ENCODE results near the gene MTCH1.
"Not testable (repeated sequence)": the region's sequence is repeated elsewhere in the genome, so short reads cannot be mapped to it uniquely, and the experiment has no call there.

The MTCH1 gene

DNA sequence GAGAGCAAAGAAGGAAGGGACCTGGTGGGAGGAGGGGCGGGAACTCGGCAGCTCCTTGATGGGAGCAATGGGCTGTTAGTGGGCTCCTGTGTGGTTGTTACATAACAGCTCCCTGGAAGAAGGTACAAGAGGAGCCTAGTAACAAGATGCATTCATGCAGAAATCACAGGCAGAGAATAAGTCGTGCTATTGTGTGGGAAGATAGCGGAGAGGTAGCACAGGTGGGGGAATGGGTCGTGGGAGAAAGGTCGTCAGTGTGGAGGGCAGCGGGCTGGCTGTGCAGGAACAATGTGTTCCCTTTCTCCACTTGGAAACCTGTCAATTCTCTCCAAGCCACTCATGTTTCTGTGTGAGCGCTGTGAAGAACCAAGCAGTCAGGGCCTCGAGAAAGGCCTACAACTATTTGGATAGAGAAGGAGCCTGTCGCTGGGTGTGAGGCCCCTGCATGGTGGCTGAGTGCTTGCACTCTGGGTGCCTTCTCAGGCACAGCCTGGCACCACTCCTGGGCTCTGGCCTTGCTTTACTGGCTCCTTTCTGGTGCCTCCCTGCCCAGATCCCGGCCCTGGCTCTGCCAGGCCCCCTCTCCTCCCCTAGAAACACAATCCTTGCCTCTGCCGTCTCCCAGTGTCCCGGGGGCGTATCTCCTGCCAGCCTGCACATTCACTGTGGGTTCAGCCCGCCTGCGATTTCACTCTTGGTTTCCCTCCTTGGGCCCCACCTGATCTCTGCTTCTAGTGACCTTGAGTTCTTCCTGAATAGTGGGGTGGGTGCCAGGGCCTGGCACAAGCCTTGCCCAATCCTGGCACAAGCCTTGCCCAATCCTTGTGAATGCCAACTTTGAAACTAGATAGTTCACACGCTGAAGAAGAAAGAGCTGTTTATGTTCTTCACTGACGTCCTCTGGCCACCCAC lies 12.1 kb upstream of the MTCH1 start:
- DNase-seq (ENCODE audit: low spot score): peak; percentile 80

DNA sequence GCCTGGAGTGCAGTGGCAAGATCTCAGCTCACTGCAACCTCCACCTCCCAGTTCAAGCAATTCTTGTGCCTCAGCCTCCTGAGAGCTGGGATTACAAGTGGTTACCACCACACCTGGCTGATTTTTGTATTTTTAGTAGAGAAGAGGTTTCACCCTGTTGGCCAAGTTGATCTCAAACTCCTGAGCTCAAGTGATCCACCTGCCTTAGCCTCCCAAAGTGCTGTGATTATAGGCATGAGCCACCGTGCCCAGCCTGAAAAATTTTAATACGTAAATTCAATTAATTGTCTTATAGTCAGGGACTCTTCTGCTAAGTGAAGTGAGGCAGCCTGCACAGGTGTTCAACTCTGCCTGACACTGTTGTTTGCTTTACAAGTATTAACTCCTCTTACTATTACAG lies 4.4 kb upstream of the MTCH1 start:
- DNase-seq (ENCODE audit: low spot score): not testable (repeated sequence)

DNA sequence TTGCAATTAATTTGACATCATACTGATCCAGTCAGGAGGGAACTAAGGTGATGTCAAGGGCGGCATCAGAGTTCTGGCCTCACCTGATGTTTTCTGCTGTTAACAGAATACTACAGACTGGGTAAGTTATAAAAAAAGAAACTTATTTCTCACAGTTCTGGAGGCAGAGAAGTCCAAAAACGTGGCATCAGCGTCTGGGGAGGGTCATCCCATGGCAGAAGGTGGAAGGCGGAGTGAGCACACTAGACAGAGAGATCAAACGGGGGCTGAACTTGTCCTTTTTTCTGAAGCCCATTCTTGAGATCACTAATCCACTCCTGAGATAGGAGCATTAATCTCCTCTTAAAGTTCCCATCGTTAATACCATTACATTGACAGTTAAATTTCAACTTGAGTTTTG lies 3.3 kb upstream of the MTCH1 start:
- no peak for DNase-seq (ENCODE audit: low spot score)

DNA sequence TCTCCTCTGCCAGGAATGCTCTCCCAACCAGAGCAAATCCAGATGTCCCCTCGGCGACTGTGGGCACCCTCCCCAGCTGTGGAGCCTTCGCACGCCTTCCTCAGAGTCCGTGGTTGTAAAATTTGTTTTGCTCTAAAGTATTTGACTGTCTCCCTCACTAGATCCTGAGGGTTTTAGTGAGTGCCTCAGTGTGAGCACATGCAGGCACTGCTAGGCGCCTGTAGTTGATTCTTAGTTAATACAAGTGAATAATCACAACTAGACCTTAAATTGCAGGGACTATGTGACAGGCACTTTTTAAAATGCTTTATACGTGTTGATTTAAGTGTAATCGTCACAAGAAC lies 680 bp upstream of the MTCH1 start:
- DNase-seq (ENCODE audit: low spot score): peak; percentile 55

DNA sequence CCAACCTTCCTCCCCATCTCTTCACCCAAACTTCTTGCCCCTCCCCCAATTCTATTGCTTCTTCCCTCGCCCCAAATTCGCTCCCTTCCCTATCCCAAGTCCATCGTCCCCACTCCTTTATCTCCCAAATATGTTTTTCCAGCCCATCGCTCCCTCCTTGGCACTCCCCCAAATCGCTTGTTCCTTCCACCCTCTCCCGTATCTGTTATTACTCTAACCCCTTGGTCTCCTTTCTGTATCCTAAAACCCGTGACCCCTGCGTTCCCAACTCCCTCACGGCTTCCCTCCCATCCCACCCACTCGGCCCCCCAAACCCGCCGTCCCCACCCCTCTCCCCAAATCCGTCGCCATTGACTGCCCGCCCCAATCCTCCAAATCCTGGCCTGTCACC lies 584 bp downstream of the MTCH1 start:
- no peak for DNase-seq (ENCODE audit: low spot score)

DNA sequence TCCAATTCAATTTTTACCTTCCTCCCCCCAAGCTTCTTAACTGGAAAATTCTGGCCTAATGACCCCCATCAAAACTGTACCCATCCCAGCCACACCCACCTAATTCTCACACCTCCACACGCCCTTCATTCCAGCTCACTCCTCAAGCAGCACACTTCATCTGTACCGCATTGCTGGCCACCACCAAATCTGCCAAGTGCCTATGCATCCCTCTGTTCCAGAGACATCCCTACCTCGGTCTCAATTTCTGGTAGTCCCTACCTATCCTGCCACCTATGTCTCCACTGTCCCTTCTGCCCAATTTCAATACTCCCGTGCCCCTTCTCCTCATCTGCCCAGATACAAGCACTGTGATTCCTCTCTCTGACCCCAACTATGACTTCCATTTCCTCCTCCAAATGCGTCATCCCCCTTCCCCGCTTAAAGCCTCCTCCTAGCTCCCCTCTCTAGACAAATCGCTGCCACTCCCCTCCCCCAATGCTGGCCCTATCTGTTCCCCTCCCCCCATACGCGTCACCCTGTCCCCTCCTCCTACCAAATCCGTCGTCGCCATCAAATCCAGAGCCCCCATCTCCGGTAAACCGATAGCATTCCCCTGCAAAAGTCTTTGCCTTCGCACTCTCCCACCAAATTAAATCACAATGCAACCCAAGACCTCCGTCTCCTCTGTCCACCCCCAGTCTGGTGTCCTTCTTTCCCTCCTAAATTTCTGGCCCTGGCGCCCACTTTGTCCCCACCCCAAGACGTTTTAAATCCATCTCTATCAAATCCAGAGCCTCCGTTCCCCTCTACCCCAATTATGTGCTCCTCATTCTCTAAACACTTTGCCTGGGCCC lies 1.2 kb downstream of the MTCH1 start:
- peak; percentile 47 for DNase-seq (ENCODE audit: low spot score)

DNA sequence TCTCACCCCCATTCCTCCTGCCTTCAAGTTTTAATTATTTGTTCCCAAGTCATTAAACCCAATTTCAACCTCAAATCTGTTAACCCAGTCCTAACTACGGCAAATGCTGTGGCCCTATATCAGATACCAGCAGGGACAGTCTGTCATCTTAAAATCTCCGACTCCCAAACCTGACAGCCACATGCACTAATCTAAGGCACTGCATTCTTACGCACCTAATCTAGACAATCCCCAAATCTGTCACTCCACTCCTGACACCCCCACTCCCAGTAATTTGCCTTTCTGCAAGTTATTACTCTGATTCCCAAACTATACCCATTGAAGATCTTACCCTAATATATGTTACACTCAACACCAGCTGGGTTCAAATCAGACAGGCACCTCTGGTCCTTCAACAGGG lies 2.5 kb downstream of the MTCH1 start:
- DNase-seq (ENCODE audit: low spot score): no peak

DNA sequence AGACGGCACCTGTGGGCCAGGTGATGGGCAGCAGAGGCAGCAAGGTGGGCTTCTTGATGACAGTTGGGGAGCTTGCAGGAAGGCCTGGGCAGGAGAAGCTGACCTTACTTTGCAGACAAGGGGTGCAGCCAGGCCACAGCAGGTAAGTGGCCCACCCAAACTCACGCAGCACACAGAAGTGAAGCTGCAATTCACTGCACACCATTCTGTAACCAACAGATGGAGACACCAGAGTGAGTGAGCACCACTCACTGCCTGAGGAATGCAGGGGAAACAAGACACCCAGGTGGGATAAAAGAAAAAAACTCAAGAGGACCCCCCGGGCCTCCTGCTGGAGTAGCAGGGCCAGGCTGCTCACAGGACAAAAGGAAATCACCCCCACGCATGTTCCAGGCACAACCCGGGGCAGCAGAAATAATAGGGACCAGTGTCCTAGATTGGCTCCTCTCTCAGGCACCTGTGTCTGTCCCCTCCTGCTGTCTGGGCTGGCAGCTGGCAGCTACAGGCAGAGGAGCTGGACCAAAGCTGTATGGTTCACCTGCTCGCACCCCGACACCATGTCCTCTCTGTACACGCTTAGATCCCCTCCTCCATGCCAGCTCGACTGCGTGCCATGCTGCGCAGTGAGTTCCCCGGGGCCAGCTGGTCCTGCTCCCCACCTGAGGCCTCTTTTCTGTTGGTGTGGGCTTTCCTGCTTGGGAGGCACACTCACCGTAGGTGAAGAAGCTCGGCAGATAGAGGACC lies 4.9 kb downstream of the MTCH1 start:
- no peak for DNase-seq (ENCODE audit: low spot score)

DNA sequence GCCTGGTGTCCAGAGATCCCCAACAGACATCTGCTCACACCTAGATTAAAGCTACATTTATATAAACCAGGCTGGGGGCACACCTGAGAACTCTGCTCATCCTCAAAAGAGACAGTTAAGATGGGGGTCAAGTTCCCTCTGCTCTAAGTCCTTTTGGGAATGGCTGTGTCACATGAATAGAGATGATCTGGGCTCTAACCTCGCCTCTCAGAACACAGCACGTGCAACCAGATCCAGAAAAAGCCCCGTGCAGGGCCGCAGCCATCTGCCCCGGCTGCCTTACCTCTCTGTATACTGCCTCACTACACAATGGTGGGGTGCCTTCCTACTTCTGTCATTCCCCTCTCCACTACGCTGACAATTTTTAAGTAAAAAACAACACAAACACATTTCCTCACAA lies 5.9 kb downstream of the MTCH1 start:
- peak; percentile 15 for DNase-seq (ENCODE audit: low spot score)

DNA sequence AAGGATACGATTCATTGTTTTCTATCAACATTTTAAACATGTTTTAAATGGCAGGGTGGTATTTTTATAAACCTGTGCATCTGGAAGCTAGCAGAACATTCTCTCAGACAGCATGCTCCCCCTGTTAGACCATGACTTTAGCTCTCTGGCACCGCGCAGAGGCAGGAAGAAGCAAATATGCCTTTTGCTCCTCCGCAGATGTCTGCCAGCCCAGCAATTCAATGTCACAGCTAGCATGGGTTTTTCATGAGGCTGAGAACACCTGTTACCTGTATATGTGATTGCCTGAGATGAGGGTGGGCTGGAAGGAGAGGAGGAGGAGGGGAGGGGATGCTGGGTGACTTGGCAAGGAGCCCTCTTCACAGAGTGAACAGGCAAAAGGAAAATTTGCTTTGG lies 6.7 kb downstream of the MTCH1 start:
- DNase-seq (ENCODE audit: low spot score): peak; percentile 94

DNA sequence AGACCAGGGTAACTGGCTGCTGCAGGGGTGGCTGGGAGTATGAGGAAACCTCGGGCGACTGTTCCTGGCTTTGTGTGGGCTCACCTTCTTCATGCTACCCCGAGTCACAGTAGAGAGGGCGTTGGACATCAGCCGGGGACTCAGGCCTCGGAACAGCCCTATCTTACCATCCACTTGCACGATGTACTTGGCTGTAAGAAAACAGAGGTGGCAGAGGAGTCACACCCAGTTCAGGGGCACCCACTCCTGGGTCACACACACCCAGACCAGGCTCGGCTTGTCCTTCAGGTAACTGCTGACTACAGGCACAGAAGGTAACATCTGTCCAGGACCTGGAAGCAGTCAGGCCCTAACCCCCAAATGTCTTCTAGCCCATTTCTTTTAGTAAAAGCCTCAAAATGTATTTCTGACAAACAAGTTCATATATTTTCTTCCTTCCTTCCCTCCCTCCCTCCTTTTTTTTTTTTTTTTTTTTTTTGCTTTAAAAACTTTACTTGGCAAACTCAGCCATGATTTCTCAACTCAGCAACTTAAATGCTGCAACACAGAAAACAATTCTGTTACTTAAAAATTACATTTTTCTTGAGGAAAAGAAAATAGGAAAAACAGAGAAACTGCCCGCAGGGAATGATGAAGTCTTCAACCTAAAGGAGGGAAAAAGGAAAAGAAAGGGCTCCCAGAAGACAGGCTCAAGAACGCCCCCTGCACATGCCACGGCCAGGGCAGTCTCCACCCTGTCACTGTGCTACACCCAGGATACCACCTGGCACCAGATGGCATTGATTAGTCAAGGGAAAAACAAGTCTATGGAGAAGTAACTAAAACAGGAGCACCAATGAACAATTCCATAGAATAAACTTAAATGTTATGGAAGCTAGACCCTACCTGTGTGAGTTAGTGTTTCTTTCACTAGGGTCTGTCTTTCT lies 7.3 kb downstream of the MTCH1 start:
- DNase-seq (ENCODE audit: low spot score): no peak

DNA sequence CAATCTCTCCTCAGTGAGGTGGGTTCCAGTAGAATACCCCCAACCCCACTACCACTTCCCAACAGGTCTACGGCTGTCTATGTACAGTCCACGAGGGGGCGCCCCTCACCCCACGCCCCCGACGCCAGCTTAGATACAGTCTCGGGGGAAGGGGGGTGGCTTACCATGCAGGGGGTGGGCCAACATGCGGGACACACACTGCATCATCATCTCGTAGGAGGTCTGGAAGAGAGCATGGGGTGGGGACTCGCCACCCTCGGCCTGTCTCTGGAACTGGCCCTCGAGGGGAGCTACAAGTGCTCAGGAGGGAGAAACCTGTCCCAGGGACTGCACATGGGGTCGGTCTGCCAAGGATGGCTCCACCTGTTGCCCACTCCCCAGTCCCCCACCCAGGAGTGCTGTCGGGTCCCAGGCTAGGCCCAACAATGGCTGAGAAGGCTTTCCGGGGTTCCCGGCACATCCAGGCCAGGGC lies 8.5 kb downstream of the MTCH1 start:
- no peak for DNase-seq (ENCODE audit: low spot score)

DNA sequence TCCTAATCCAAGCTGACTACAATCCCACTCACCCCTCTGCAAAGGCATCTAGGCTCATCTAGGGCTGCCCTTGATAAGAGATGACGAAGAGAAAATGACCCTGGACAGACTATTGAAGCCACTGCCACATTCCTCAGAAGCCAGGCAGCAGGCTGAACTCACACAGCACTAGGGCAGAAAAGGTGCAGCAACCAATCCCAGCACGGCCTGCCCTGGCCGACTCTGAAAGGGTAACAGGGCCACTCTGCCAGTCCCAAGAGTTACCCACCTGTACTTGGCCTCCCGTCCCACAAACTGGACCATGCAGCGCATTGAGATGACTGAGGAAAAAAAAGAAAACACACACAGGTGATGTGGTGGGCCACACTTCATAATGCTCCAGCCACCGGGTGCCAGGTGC lies 9.1 kb downstream of the MTCH1 start:
- no peak for DNase-seq (ENCODE audit: low spot score)

DNA sequence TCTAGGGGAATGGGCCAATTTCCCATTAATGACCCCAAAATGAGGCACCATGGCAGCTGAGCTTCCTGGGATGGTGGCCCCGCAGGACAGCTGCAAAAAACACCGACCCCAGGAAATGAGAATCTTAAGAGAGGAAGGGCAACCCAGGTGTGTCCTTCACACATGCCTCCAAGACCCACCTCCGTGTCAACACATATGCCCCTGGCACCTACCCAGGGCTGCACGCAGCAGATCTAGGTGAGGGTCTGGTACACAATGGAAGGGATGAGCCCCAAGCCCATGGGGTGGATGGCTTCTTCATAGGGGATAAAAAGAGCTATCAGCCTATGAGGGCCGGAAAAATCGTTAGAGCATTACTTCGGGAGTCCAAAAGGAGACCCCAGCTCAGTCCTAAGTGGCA lies 9.5 kb downstream of the MTCH1 start:
- no peak for DNase-seq (ENCODE audit: low spot score)

DNA sequence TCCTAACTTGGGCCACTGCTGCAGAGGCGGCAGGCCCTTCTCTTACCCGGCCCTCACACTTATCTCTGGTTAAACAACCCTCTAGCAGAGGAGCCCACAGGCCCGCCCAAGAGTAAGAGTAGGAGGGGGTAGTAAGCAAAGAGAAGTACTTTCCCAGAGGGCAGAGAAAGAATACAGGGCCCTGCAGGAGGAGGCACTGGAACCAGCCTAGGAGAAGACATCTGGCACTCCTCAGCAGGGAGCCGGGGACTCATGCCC lies 10.1 kb downstream of the MTCH1 start:
- DNase-seq (ENCODE audit: low spot score): no peak

DNA sequence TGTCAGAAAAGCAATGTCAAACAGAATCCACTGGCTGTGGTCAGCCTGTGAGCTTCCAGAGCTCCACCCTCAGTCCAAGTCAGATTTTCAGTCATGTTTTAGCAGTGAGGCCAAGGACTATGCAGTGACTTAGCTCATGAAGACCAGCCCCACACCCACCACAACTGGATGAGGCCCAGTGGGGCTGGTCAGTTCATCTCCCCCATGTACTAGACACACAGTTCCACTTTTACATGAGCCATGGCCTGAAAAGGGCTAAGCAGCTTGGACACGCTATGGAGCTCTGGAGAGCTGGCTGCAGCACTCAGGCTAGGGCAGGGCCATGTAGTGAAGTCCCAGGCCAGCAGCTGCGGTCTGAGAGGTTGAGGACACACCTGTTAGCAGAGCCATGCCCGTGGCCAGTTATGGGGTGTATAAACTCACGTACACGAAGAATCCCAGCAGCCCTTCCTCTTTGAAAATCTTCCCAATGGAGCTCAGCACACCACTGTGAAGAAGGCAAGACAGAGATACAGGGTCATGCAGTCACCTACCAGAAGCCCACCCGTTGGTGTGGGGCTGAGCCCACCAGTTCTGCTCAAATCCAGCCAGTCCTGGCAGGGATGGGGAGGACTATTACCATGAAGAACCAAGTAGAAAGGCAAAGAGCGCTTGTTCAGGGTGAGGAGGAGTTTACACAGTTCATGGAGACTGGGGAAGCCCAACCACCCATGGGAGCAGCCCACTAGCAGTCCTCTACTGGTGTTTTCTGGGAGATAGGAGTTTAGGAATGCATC lies 10.6 kb downstream of the MTCH1 start:
- DNase-seq (ENCODE audit: low spot score): no peak

DNA sequence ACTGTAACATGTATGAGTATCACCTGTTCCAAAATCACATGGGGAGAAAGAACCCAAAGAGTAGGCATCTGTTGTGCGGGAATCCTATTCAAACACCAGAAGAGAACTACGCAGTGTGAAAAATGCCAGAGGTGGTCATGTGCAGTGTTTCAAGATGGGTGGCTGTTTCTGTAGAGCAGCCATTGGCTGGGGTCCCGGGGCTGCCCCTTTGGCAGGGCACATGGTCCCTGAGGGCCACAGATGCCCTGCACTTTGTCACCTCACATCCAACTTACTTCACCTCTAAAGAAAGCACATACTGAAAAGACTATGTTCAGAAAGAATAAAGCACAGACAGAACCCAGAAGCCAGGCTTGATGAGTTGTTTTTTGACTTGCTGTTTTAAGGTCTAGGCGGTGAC lies 12.3 kb downstream of the MTCH1 start:
- DNase-seq (ENCODE audit: low spot score): no peak

DNA sequence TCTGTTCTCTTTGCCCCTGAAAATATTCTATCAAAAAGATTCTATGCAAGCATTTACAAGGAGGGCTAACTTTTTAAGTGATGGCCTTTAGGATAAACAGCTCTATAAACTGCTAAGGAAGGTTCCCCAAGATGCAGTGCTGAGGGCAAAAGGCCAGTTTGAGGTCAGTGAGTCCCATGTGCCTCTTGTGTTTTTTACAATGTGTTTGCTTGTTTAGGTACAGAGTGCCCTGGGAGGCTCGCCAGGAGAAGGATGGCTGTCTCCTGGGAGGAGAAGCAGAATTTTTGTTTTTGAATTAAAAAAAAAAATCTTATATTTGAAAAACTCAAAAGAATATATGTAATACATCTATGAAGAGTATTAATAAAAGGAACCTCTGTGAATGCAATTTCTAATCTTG lies 12.8 kb downstream of the MTCH1 start:
- peak; percentile 45 for DNase-seq (ENCODE audit: low spot score)

DNA sequence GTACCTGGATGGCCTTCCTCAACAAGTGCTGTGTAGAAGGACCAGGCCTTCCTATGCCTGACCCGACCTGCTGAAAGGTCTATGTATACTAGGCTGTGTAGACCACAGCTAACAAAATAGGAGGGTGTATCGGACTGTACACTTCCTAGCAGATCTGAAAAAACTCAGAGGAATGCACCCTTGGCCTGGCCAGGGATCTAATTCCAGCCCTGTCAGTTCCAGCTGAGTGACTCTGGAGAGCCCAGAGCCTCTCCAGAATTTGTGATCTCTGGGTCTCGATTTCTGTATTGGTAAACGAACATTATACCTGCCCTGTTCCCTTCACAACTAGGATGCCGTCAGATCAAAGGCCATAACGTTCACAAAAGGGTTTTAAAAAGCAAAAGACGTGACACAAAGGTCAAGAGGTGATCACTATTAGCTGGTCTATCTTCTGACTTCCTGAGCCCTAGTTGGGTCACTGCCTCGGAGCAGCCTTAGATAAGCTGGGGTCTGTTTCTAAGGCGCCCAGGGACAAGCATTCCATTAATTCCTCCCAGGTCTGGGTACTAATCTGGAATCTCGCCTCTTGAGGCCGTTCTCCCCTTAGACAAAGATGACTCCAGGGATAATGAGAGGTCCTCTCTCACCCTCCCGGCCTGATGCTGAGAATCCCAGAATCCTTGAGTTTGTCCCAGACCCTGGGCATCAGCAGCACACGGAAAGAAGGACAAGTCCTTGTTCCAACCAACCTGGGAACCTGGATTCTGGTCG lies 13.9 kb downstream of the MTCH1 start:
- no peak for DNase-seq (ENCODE audit: low spot score)

All from pons (tissue), 1 donor.